Loucy (cell line): ENCODE data around the gene DDIT4.

ENCODE experiments used
- CTCF ChIP-seq: fragments of 200-600 bp; sonication (generic); conservative IDR thresholded peaks from 2 replicates; pipeline ENCODE4 v1.5.1; 2014; ENCODE audit warnings: mild to moderate bottlenecking, antibody characterized with exemption, low read length
- EZH2phosphoT487 ChIP-seq: fragments of 200-600 bp; IDR thresholded peaks from 2 replicates; pipeline ENCODE4 v1.6.1; 2018; ENCODE audit warnings: antibody characterized with exemption, mild to moderate bottlenecking, moderate library complexity, borderline replicate concordance

GRCh38 chr10:72244573-72245038 lies 29.1 kb upstream of the DDIT4 start:
- TF ChIP-seq CTCF = no peak
- TF ChIP-seq EZH2phosphoT487 = no peak
